ENCODE measurements around the gene TMEM74B. TPM values are rescaled to one million over a fixed set of nuclear protein-coding genes. Genes with fewer than 3 reads are reported as not detected.

The TMEM74B gene
- total RNA-seq, 2 donors from 2014 or later: not detected

GRCh38 chr20:1144401-1145172, 40.2 kb downstream of the TMEM74B start:
- Histone ChIP-seq H3K27ac (no peak overlapping the region), H3K9me3 (no peaks in the 10 kb centered on the region), H3K4me3 (no peak overlapping the region), H3K27me3 (no peaks in the 10 kb centered on the region), H3K4me1 (no peaks in the 10 kb centered on the region), H3K36me3 (replicated peaks in 1 of 2; ENCODE audit: insufficient read depth in 1 of 2, low read depth in 2 of 2) (peaks cover 0 to 14% of the 10 kb centered on the region in 2 donors)
- 79 to 81% methylated on average over 10 of the region's 10 CpGs for WGBS, 2 donors
- DNase-seq (no peak), ATAC-seq (no peak)
- no peak for TF ChIP-seq POLR2A (IDR thresholded peaks at IDR 0.05)
- TF ChIP-seq, protein P1, sequence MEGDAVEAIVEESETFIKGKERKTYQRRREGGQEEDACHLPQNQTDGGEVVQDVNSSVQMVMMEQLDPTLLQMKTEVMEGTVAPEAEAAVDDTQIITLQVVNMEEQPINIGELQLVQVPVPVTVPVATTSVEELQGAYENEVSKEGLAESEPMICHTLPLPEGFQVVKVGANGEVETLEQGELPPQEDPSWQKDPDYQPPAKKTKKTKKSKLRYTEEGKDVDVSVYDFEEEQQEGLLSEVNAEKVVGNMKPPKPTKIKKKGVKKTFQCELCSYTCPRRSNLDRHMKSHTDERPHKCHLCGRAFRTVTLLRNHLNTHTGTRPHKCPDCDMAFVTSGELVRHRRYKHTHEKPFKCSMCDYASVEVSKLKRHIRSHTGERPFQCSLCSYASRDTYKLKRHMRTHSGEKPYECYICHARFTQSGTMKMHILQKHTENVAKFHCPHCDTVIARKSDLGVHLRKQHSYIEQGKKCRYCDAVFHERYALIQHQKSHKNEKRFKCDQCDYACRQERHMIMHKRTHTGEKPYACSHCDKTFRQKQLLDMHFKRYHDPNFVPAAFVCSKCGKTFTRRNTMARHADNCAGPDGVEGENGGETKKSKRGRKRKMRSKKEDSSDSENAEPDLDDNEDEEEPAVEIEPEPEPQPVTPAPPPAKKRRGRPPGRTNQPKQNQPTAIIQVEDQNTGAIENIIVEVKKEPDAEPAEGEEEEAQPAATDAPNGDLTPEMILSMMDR (IDR thresholded peaks at IDR 0.05): no peak
- intact Hi-C loops (cut with DNase I): no loop called here

- Histone ChIP-seq H3K4me1 (no peaks in the 10 kb centered on the region), H3K36me3 (replicated peaks in 1 of 2; ENCODE audit: insufficient read depth in 1 of 2, low read depth in 2 of 2) (peaks cover 7 to 28% of the 10 kb centered on the region in 2 donors), H3K27ac (no peak overlapping the region), H3K4me3 (no peak overlapping the region), H3K9me3 (no peaks in the 10 kb centered on the region), H3K27me3 (no peaks in the 10 kb centered on the region)
- no peak for TF ChIP-seq POLR2A (IDR thresholded peaks at IDR 0.05)
- TF ChIP-seq, protein P1 (IDR thresholded peaks at IDR 0.05): no peak
- intact Hi-C loops (cut with DNase I): no loop called here
- DNase-seq: no peak
- WGBS, 2 donors: 64 to 73% methylated on average over 4 of the region's 4 CpGs
- no peak for ATAC-seq
These were observed 47.5 kb downstream of the TMEM74B start for GRCh38 chr20:1137236-1137635.

- intact Hi-C loops (cut with DNase I): no loop called here
- Histone ChIP-seq H3K27me3 (no peaks in the 10 kb centered on the region), H3K36me3 (replicated peaks in 1 of 2; ENCODE audit: insufficient read depth in 1 of 2, low read depth in 2 of 2) (peaks cover 7 to 28% of the 10 kb centered on the region in 2 donors), H3K4me1 (no peaks in the 10 kb centered on the region), H3K4me3 (no peak overlapping the region), H3K27ac (no peak overlapping the region), H3K9me3 (no peaks in the 10 kb centered on the region)
- 93 to 99% methylated on average over 8 to 12 of the region's 12 CpGs for WGBS, 2 donors
- TF ChIP-seq, protein P1 (IDR thresholded peaks at IDR 0.05): no peak
- TF ChIP-seq POLR2A (IDR thresholded peaks at IDR 0.05): no peak
- ATAC-seq (no peak), DNase-seq (no peak)
These were observed 49.9 kb downstream of the TMEM74B start for GRCh38 chr20:1134836-1135235.

DNA sequence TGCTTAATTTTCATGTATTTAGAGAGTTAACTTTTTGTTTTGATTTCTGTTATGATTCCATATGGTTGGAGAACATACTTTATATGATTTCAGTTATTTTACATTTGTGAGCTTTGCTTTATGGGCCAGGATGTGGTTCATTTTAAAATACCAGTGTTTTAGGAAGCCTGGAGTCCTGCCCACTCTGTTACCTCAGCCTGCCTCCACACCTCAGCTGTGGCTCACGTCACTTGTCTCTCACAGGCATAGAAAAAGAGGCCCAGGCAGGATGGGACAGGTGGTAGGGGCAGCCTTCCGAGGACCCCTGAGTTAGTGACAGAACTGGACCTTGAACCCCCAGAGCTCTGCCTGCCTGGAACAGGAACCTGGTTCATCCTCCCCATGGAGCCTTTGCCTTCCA, 50.4 kb downstream of the TMEM74B start:
- H3K27me3 ChIP-seq: no peaks in the 10 kb centered on the region
- intact Hi-C loops (cut with DNase I): no loop called here
- 90 to 96% methylated on average over 2 of the region's 2 CpGs for WGBS, 2 donors
- TF ChIP-seq, protein P1 (IDR thresholded peaks at IDR 0.05): no peak
- TF ChIP-seq POLR2A (IDR thresholded peaks at IDR 0.05): no peak
- ATAC-seq (no peak), DNase-seq (no peak)
- no peak overlapping the region for H3K4me3 ChIP-seq
- no peaks in the 10 kb centered on the region for H3K4me1 ChIP-seq
- no peaks in the 10 kb centered on the region for H3K9me3 ChIP-seq
- no peak overlapping the region for H3K27ac ChIP-seq
- H3K36me3 ChIP-seq (replicated peaks in 1 of 2; ENCODE audit: insufficient read depth in 1 of 2, low read depth in 2 of 2): peaks cover 7 to 31% of the 10 kb centered on the region in 2 donors

- DNase-seq (no peak), ATAC-seq (no peak)
- TF ChIP-seq POLR2A (IDR thresholded peaks at IDR 0.05): no peak
- TF ChIP-seq, protein P1 (IDR thresholded peaks at IDR 0.05): no peak
- intact Hi-C loops (cut with DNase I): no loop called here
- 86 to 95% methylated on average over 3 of the region's 3 CpGs for WGBS, 2 donors
- H3K27ac ChIP-seq: no peak overlapping the region
- H3K4me1 ChIP-seq: no peaks in the 10 kb centered on the region
- H3K4me3 ChIP-seq: no peak overlapping the region
- peaks cover 7 to 47% of the 10 kb centered on the region in 2 donors for H3K36me3 ChIP-seq (replicated peaks in 1 of 2; ENCODE audit: insufficient read depth in 1 of 2, low read depth in 2 of 2)
- no peaks in the 10 kb centered on the region for H3K27me3 ChIP-seq
- H3K9me3 ChIP-seq: no peaks in the 10 kb centered on the region
These were observed 53.4 kb downstream of the TMEM74B start for GRCh38 chr20:1131354-1131753.
